Measurements from ENCODE around the gene NWD2.

Gene NWD2

GRCh38 chr4:37305984-37306383 lies 61.4 kb downstream of the NWD2 start:
- Histone ChIP-seq H4K20me1 (ENCODE audit: insufficient read depth, low read length) (no peaks in the 10 kb centered on the region), H3K4me3 (ENCODE audit: low read depth in 1 of 2, low read length in 2 of 2) (no peak overlapping the region), H2AFZ (ENCODE audit: low read depth, low read length) (no peak overlapping the region), H3K36me3 (ENCODE audit: insufficient read depth, low read length) (no peaks in the 10 kb centered on the region), H3K4me1 (ENCODE audit: insufficient read depth, low read length) (no peaks in the 10 kb centered on the region), H3K27me3 (ENCODE audit: insufficient read depth, low read length, poor library complexity) (peaks cover 7% of the 10 kb centered on the region), H3K4me2 (ENCODE audit: insufficient read depth, low read length) (no peak overlapping the region), H3K79me2 (ENCODE audit: insufficient read depth, low read length) (no peaks in the 10 kb centered on the region), H3K9ac (ENCODE audit: low read depth, low read length) (no peak overlapping the region), H3K9me3 (ENCODE audit: insufficient read depth, low read length, severe bottlenecking) (peaks cover 4% of the 10 kb centered on the region), H3K27ac (ENCODE audit: low read length) (no peak overlapping the region)
- TF ChIP-seq EZH2 (IDR thresholded peaks at IDR 0.05; ENCODE audit: borderline replicate concordance, low read depth, low read length, severe bottlenecking) (no peak), CTCF (IDR thresholded peaks at IDR 0.05; ENCODE audit: borderline replicate concordance, extremely low read depth, low read length, poor library complexity, severe bottlenecking) (no peak)
- ATAC-seq (ENCODE audit: insufficient read depth, low read depth) (no peak), DNase-seq (no peak)

GRCh38 chr4:37317104-37317643 lies 72.6 kb downstream of the NWD2 start:
- Histone ChIP-seq H3K4me3 (ENCODE audit: low read depth in 1 of 2, low read length in 2 of 2) (no peak overlapping the region), H3K27me3 (ENCODE audit: insufficient read depth, low read length, poor library complexity) (no peaks in the 10 kb centered on the region)

GRCh38 chr4:37320513-37321235 lies 76.1 kb downstream of the NWD2 start:
- H3K4me1 ChIP-seq (ENCODE audit: insufficient read depth, low read length): no peaks in the 10 kb centered on the region
- H3K4me3 ChIP-seq (ENCODE audit: low read depth in 1 of 2, low read length in 2 of 2): no peak overlapping the region
- H3K9ac ChIP-seq (ENCODE audit: low read depth, low read length): no peak overlapping the region
- H2AFZ ChIP-seq (ENCODE audit: low read depth, low read length): no peak overlapping the region
- H4K20me1 ChIP-seq (ENCODE audit: insufficient read depth, low read length): no peaks in the 10 kb centered on the region
- TF ChIP-seq EZH2 (IDR thresholded peaks at IDR 0.05; ENCODE audit: borderline replicate concordance, low read depth, low read length, severe bottlenecking) (no peak), CTCF (IDR thresholded peaks at IDR 0.05; ENCODE audit: borderline replicate concordance, extremely low read depth, low read length, poor library complexity, severe bottlenecking) (no peak)
- ATAC-seq (ENCODE audit: insufficient read depth, low read depth) (no peak), DNase-seq (no peak)
- H3K27me3 ChIP-seq (ENCODE audit: insufficient read depth, low read length, poor library complexity): no peaks in the 10 kb centered on the region
- H3K4me2 ChIP-seq (ENCODE audit: insufficient read depth, low read length): no peak overlapping the region
- H3K79me2 ChIP-seq (ENCODE audit: insufficient read depth, low read length): no peaks in the 10 kb centered on the region
- H3K27ac ChIP-seq (ENCODE audit: low read length): no peak overlapping the region
- H3K36me3 ChIP-seq (ENCODE audit: insufficient read depth, low read length): no peaks in the 10 kb centered on the region
- H3K9me3 ChIP-seq (ENCODE audit: insufficient read depth, low read length, severe bottlenecking): no peaks in the 10 kb centered on the region

More at GRCh38 chr4:37317104-37317643, 72.6 kb downstream of the NWD2 start:
- ATAC-seq (ENCODE audit: insufficient read depth, low read depth): no peak
- Histone ChIP-seq H3K4me1 (ENCODE audit: insufficient read depth, low read length) (no peaks in the 10 kb centered on the region), H3K9me3 (ENCODE audit: insufficient read depth, low read length, severe bottlenecking) (no peaks in the 10 kb centered on the region), H3K27ac (ENCODE audit: low read length) (no peak overlapping the region), H2AFZ (ENCODE audit: low read depth, low read length) (no peak overlapping the region), H4K20me1 (ENCODE audit: insufficient read depth, low read length) (no peaks in the 10 kb centered on the region), H3K4me2 (ENCODE audit: insufficient read depth, low read length) (no peak overlapping the region), H3K9ac (ENCODE audit: low read depth, low read length) (no peak overlapping the region), H3K36me3 (ENCODE audit: insufficient read depth, low read length) (no peaks in the 10 kb centered on the region), H3K79me2 (ENCODE audit: insufficient read depth, low read length) (no peaks in the 10 kb centered on the region)
- TF ChIP-seq CTCF (IDR thresholded peaks at IDR 0.05; ENCODE audit: borderline replicate concordance, extremely low read depth, low read length, poor library complexity, severe bottlenecking) (no peak), EZH2 (IDR thresholded peaks at IDR 0.05; ENCODE audit: borderline replicate concordance, low read depth, low read length, severe bottlenecking) (no peak)
- DNase-seq: no peak
